Psoas muscle (tissue), 8 donors: ENCODE measurements around the gene DAB2IP. TPM values are rescaled to one million over a fixed set of nuclear protein-coding genes. Genes with fewer than 3 reads are reported as not detected.

ENCODE experiments used
- ATAC-seq, 4 donors: fragments of 200-7000 bp; cut with Tn5 transposase; one replicate each; pipeline ENCODE4 v1.9.1; 2020; ENCODE audit warnings: moderate library complexity in 3 of 4, mild to moderate bottlenecking in 2 of 4
- DNase-seq, 2 donors: peaks; one replicate each; pipeline ENCODE4 v3.0.0-alpha.2; 2020
- H3K27ac ChIP-seq: fragments of 200-600 bp; one replicate; pipeline ENCODE4 v1.8.0; 2022
- H3K27me3 ChIP-seq, 3 donors: fragments of 200-600 bp in 1 of 3; one replicate each; pipeline versions ENCODE4 v1.6.1 to v1.8.0; 2013 to 2022; ENCODE audit warnings: low read length in 2 of 3, mild to moderate bottlenecking in 2 of 3, moderate library complexity in 1 of 3; ENCODE audit not compliant: insufficient read depth in 3 of 3
- H3K36me3 ChIP-seq, 2 donors: fragments of 200-600 bp in 1 of 2; one replicate each; pipeline versions ENCODE4 v1.6.1 to v1.8.0; 2013 to 2022; ENCODE audit warnings: low read depth in 1 of 2, mild to moderate bottlenecking in 1 of 2, moderate library complexity in 1 of 2; ENCODE audit not compliant: insufficient read depth in 1 of 2
- H3K4me1 ChIP-seq: fragments of 200-600 bp; one replicate; pipeline ENCODE4 v1.8.0; 2022
- H3K4me3 ChIP-seq: fragments of 200-600 bp; one replicate; pipeline ENCODE4 v1.8.0; 2022; ENCODE audit warnings: mild to moderate bottlenecking
- H3K9me3 ChIP-seq: fragments of 200-600 bp; one replicate; pipeline ENCODE4 v1.8.0; 2022
- WGBS, 3 donors: extraction: QIAGEN DNeasy Blood & Tissue Kit; methylation state at CpG; one replicate each; pipeline versions ENCODE4 v1.1.6 to v1.1.7; 2013; 5-methylcytosine and 5-hydroxymethylcytosine counted together
- intact Hi-C, 2 donors: fragments of 100-400 bp; cut with DNase I; formaldehyde crosslinking; loops; one replicate each; pipeline versions ENCODE4 v1.11.0 to v1.14.2; 2022
- polyA plus RNA-seq, 3 donors: library from polyadenylated mRNA; stranded (reverse); fragments of 200-250 nt; gene quantifications; one replicate each; pipeline ENCODE4 v1.2.3, GENCODE V29; 2013
- total RNA-seq, 4 donors: library from RNA; stranded (reverse); fragmentation: NEBNext Ultra II Directional in 2 of 4; extraction: Animal tissue kit (Norgen Biotek cat#: 25700) in 2 of 4; gene quantifications; one replicate each; pipeline versions ENCODE4 v1.2.1 to v1.2.4, GENCODE V29; 2021 to 2023
- TF ChIP-seq, protein P1 (sequence below): fragments of 200-600 bp; IDR thresholded peaks from one replicate; pipeline ENCODE4 v1.8.0; 2022; ENCODE audit warnings: antibody characterized with exemption
- donor health status: healthy with polysubstance abuse.
- donor health status: DM: no; HTN: no; CAD: no; lungs with moderate emphysema.
- donor health status: Bipolar disorder and iron deficiency.
- donor health status: healthy.
- donor health status: DM: yes; HTN: yes; CAD: no.
- donor health status: DM: no; HTN: no; CAD: no.
- donor health status: DM: no; HTN: no; CAD: no.
- donor health status: DM: yes; HTN: yes; CAD: no.

The DAB2IP gene
- total and polyA plus RNA-seq, 7 donors = 14.1 to 66.2 (median 33.4) TPM

DNA sequence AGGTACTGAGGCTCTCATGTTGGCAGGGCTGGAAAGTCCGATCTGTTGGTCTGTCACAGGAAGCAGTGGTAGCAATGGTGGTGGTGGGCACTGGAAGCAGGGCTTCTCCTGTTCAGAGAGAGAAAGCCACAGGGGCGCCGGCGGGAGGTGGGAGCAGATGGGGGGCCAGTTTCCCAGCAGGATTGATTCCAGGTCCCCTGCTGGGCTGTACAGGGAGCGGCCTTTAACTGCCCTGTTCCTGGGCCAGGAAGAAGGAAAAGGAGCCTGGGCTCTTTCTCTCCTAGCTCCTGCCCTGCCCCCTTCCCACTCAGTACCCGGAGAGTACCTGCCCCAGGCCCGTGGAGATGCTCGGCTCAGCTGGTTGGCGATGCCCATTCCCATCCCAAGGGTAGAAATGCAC is 2.6 kb upstream of the DAB2IP start:
- no peak overlapping the region for H3K4me3 ChIP-seq
- H3K4me1 ChIP-seq = peaks cover 50% of the 10 kb centered on the region
- H3K36me3 ChIP-seq = no peaks in the 10 kb centered on the region
- no peaks in the 10 kb centered on the region for H3K9me3 ChIP-seq
- intact Hi-C loops = no loop called here
- DNase-seq = peak in 1 of 2 donors; percentile 44
- H3K27ac ChIP-seq = no peak overlapping the region
- TF ChIP-seq, protein P1, sequence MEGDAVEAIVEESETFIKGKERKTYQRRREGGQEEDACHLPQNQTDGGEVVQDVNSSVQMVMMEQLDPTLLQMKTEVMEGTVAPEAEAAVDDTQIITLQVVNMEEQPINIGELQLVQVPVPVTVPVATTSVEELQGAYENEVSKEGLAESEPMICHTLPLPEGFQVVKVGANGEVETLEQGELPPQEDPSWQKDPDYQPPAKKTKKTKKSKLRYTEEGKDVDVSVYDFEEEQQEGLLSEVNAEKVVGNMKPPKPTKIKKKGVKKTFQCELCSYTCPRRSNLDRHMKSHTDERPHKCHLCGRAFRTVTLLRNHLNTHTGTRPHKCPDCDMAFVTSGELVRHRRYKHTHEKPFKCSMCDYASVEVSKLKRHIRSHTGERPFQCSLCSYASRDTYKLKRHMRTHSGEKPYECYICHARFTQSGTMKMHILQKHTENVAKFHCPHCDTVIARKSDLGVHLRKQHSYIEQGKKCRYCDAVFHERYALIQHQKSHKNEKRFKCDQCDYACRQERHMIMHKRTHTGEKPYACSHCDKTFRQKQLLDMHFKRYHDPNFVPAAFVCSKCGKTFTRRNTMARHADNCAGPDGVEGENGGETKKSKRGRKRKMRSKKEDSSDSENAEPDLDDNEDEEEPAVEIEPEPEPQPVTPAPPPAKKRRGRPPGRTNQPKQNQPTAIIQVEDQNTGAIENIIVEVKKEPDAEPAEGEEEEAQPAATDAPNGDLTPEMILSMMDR = no peak
- no peaks in the 10 kb centered on the region for H3K27me3 ChIP-seq
- 80 to 89% (median 87%) methylated on average over 7 to 9 of the region's 9 CpGs for WGBS, 3 donors
- no peak for ATAC-seq

DNA sequence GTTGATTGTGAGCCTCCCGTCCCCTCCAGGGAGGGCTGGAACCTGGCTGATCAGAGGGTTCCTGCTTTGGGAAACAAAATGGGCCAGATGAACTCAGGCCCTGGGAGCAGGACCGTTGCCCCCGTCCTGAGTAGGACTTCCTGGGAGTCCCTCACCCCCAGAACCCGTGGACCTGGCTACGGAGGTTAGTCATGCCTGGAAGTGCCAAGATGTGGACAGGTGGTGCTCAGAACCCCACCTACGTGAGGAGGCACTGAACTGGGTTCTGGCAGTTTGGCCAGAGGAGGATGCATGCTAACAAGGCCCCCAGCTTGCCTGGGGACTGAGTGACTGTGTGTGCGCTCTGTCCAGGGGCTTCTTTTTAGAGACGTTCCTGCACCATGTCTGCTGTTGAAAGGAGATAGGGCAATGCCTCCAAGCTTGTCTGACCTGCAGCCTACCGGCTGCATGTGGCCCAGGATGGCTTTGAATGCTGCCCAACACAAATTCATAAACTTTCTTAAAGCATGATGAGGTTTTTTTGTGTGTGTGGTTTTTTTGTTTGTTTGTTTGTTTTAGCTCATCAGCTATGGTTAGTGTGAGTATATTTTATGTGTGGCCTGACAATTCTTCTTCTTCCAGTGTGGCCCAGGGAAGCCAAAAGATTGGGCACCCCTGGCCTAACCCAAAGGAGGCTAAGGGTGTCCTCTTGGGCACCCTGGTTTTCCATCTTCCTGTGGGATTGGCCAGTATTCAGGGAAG is 1.8 kb upstream of the DAB2IP start:
- TF ChIP-seq, protein P1 = no peak
- ATAC-seq = no peak
- no peaks in the 10 kb centered on the region for H3K27me3 ChIP-seq
- WGBS, 3 donors = 38 to 67% (median 45%) methylated on average over 9 of the region's 9 CpGs
- intact Hi-C loops = loop anchor here in 1 of 2 donors (2.0 kb wide), 1 partner anchor 15 kb away; no protein-coding TSS in a partner anchor
- H3K9me3 ChIP-seq = no peaks in the 10 kb centered on the region
- peak in 1 of 2 donors; percentile 31 for DNase-seq
- peaks cover 59% of the 10 kb centered on the region for H3K4me1 ChIP-seq
- no peak overlapping the region for H3K4me3 ChIP-seq
- no peaks in the 10 kb centered on the region for H3K36me3 ChIP-seq
- no peak overlapping the region for H3K27ac ChIP-seq

DNA sequence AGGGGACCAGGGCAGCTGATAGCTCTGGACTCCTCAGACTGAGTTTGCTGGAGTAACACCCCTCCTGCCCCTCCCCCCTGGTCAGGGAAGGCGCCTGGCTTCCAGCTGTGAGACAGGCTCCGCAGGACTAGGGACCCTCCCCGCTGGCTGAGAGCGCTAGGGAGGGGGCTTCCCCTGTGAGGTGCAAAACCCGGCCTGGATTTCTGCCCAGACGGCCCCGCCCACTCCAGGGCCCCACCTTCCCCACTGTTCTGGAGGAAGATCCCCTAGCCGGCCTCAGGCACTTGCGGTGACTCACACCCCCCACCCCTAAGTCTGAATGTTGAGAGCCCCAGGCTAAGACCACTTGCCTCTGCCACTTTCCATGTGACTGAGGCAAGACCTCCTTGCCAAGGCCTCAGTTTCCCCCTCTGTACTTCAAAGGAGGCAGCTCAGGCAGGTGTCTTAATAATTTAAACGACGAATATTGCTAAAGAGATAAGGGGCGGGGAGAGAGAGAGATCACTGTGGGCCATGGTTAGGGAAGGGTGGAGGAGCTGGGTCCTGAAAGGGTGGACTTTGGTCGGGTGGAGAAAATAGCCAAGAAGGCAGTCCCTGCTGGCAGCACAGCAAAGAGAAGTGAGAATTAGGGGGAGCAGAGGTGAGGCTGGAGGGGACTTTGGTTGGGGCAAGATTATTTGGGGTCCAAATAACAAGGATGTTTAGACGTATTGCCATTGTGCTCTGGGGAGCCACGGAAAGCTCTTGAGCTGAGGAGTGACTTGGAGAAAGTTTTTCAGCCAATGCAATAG is 1.0 kb upstream of the DAB2IP start:
- 31 to 43% (median 32%) methylated on average over 14 to 15 of the region's 15 CpGs for WGBS, 3 donors
- H3K36me3 ChIP-seq = no peaks in the 10 kb centered on the region
- H3K4me3 ChIP-seq = peak overlapping the region; percentile 73
- DNase-seq (peak; percentile 33 to 72), ATAC-seq (peak in 3 of 4 donors; percentile 14 to 25 (median 25))
- no peaks in the 10 kb centered on the region for H3K9me3 ChIP-seq
- peak overlapping the region; percentile 63 for H3K27ac ChIP-seq
- intact Hi-C loops = loop anchor here in 1 of 2 donors (2.0 kb wide), 1 partner anchor 16 kb away; no protein-coding TSS in a partner anchor
- TF ChIP-seq, protein P1 = no peak
- peaks cover 55% of the 10 kb centered on the region for H3K4me1 ChIP-seq
- H3K27me3 ChIP-seq = no peaks in the 10 kb centered on the region

DNA sequence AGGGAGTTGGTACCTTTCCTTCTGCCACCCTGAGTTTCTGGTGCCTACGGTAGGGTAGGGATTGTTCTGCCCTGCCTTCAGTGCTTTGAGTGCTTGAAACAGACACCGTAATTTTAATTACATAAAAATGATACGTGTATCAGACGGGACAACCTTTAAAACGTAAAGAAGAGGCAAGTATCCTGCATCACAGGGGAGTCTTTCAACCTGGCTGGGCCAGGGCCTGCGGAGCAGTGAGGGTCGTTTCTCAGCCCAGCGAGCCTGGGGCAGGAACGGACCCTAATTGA is 483 bp upstream of the DAB2IP start:
- TF ChIP-seq, protein P1 = no peak
- Histone ChIP-seq H3K27ac (peak overlapping the region; percentile 63), H3K4me1 (peaks cover 55% of the 10 kb centered on the region)

More for the DNA sequence above, 483 bp upstream of the DAB2IP start:
- no peaks in the 10 kb centered on the region for H3K36me3 ChIP-seq
- no peaks in the 10 kb centered on the region for H3K9me3 ChIP-seq
- H3K4me3 ChIP-seq = peak overlapping the region; percentile 73
- ATAC-seq (peak in 1 of 4 donors; percentile 10), DNase-seq (no peak)
- H3K27me3 ChIP-seq = no peaks in the 10 kb centered on the region
- intact Hi-C loops = loop anchor here in 1 of 2 donors (2.0 kb wide), 1 partner anchor 16 kb away; no protein-coding TSS in a partner anchor
- WGBS, 3 donors = 10 to 26% (median 10%) methylated on average over 9 of the region's 9 CpGs
